GM21737 (cell line): ENCODE data around the gene BATF.

Experiments
- ATAC-seq: cut with Tn5 transposase; IDR thresholded peaks from one replicate; pipeline ENCODE4 v1.9.1; 2021; ENCODE audit warnings: mild to moderate bottlenecking, moderate library complexity; ENCODE audit not compliant: unreplicated experiment

Gene BATF

GRCh38 chr14:75591987-75592575 is 69.8 kb downstream of the BATF start:
- ATAC-seq, result no peak

DNA sequence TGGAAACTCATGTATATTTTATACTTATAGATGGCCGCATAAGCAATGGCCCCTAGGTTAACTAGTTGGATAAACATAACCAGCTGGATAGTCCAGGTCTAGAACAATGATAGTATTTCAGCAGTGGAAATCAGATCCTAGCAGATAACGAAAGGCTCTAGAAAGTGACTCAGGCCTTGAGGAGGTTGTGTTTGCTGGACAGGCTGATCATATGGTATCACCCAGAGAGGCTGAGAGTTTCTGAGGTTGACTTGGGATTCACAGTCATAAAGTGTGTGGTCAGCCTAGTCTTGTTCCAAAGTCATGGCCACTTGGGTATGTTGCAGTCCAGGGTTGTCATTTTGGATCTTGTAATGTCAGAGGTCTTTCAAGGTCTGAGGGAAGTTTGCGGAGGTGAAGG is 73.0 kb downstream of the BATF start:
- no peak for ATAC-seq
